Right hindlimb (tissue), 1 donor: ENCODE results near the gene ABR.
"Not testable (repeated sequence)": the region's sequence is repeated elsewhere in the genome, so short reads cannot be mapped to it uniquely, and the experiment has no call there.

ENCODE experiments used
- DNase-seq: peaks from one replicate; pipeline ENCODE4 v3.0.0-alpha.2; 2018

The ABR gene

DNA sequence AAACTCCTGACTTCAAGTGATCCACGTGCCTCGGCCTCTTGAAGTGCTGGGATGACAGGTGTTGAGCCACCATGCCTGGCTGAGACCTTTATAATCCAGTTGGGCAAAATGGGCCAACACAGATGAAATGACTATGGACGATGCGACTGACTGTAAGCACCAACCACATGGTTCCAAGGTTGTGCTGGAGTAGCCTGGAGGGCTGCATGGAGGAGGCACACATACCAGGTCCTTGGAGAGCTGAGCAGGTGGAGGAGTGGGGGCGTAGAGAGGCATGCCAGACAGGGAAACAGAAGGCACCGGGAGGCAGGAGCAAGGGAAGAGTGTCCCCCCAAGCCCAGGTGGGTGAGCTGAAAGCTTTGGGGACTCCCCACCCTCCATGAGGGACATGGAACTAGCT lies 85.2 kb downstream of the ABR start:
- no peak for DNase-seq

DNA sequence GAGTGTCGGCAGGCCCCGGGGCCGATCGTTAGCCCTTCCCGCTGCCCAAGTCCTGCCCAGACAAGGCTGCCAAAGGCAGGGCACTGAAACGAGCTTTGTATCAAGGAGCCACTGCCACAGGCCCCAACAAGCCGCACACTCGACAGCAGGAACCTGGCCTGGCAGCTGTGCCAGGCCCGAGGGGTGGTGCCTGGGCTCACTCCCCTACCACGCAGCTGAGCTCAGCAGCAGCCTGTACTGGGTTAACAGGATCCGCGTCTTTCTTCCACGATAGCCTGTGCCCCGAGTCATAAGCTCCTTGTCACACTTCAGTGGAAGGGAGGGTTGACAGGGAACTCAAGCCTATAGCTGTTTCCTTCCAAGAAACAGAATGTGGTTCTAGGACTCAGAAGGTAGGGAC lies 87.9 kb downstream of the ABR start:
- no peak for DNase-seq

DNA sequence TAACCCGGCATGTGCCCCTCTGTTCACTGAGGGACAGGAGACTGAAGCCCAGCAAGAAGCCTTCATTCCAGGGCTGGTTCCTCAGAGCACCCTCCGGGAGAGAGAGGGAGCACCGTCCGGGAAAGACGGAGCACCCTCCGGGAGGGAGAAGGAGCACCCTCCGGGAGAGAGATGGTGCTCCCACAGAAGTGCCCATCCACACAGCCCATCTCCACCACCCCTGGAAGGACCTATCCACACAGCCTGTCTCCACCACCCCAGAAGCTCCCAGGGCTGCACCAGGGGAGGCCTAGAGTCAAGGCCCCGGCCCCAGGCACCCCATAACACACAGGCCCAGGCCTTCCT lies 88.6 kb downstream of the ABR start:
- DNase-seq, result no peak

DNA sequence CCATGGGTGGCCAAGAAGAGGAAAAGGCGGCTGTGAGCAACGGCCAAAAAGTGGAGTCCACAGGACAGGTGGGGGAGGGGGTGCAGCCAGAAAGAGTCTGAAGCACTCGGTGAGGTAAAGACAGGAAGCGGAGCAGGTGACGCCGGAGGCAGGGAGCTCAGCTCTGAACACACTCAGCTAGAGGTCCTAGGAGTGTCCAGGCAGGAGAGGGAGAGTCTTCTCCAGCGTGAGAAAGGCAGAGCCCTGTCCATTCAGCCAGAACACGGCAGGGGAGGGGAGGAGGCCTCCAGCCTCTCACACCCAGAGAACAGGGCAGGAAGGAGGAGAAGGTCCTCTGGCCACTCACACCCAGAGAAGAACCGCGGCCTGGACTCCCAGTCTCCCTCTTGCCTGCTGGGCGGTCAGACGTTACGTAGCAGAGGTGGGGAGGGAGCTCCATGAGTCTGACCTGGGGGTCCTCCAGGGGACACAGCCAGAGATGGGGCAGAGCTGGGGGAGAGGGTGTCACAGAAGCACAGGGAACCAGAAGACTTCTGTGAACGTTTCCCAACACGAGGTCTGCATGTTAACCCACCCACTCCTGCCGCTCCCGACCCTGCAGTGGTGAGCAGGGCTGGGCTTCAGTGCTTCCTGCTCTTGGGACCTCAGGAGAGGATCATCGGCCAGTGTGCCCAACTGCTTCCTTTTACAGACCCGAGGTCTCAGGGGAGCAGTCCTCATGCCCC lies 89.2 kb downstream of the ABR start:
- no peak for DNase-seq

DNA sequence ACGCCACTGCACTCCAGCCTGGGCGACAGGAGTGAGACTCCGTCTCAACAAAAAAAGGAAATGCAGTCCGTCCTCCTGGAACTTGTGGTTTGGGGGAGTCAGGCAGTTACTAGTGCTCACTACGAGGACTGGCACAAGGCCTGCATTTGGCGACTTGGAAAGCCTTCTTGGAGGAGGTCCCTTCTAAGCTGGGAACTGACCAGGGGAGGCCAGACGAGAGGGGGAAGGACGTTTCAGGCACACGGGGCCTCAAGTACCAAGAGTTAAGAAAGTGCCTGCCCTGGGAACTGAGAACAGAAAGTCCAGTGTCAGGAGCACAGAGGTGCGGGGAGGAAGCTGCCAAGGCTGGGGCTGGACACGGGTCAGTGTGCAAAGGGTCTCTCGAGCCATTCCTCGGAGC lies 89.9 kb downstream of the ABR start:
- peak; percentile 78 for DNase-seq

DNA sequence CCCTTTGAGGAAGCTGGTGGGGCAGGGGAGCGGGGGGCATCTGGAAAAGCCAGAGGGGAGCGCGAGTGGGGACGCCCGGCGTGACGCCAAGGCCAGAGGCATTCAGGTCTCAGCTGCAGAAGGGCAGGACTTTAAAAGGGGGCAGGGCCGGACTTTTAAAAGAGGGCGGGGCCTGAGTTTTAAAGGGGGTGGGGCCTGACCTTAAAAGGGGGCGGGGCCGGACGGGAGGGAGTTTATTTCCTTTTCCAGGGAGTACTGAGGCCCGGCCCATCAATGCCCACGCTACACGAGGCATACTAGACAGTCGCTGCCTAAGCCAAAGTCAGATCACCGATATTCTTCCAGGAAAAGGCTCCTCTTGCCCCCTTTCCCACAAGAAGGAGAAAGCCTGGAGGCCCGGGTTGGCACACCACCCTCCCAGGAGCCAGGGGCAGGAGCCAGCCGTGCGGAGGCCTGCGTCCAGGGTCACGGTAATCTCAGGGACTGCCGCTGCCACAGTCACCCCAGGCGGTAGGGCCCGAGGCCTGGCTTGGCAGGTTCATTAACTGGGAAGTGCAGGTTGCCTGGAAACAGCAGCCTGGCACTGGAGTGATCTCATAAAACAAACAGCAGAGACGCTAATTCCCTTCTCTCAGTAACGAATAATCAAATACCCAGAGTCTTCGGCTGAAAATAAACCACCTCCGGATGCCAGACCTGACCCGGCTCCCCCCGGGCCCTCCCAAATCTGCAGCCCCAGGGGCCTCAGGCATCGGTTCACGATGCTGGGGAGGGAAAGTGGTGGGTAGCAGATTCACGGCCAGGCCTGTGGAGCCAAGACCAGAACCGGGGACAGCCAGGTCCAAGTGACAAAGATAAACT lies 92.2 kb downstream of the ABR start:
- peak; percentile 62 for DNase-seq

DNA sequence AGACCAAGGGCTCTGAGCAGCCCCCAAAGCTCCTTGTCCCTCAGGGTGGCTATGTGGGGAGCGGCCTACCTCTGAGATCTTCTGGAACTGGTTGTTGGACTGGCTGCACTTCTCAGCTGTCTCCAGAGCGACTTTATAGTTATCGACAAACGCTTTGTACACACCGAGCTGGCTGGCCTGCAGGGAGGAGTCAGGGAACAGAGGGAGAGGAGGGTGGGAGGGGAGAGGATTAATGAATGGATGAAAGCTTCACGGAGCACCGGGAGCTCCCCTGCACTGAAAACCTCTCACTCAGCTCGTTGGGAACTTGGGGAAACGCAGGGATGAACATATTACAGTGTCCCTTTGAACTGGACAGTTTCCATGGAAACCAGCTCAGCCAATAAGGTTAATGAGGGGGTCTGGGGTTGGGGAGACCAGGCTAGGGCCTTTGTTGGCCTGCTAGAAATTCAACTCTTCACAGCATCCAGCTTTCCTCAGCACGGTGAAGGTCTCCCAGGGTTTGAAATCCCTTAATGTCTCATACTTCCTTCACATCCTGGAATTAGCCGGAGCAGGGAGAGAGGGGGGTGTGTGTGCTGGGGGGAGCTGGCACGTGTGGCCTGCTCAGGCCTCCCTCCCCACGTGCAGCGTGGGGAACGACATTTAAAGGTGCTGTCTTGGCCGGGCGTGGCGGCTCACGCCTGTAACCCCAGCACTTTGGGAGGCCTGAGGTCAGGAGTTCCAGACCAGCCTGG lies 96.2 kb downstream of the ABR start:
- peak; percentile 23 for DNase-seq

DNA sequence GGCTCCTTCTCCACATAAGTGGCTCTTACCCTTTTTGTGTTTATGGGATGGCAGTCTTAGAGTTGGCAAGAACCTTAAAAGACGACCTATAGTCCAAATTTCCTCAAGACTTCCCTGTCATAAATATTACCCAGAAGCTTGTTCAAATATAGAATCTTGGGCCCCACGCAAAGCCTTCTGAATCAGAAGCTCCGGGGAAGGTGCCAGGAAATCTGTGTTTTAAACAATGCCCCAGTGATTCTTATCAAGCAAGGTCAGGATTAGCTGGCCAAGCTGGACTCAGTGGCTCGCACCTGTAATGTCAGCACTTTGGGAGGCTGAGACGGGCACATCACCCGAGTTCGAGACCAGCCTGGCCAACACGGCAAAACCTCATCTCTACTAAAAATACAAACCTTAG lies 97.2 kb downstream of the ABR start:
- DNase-seq, result no peak

DNA sequence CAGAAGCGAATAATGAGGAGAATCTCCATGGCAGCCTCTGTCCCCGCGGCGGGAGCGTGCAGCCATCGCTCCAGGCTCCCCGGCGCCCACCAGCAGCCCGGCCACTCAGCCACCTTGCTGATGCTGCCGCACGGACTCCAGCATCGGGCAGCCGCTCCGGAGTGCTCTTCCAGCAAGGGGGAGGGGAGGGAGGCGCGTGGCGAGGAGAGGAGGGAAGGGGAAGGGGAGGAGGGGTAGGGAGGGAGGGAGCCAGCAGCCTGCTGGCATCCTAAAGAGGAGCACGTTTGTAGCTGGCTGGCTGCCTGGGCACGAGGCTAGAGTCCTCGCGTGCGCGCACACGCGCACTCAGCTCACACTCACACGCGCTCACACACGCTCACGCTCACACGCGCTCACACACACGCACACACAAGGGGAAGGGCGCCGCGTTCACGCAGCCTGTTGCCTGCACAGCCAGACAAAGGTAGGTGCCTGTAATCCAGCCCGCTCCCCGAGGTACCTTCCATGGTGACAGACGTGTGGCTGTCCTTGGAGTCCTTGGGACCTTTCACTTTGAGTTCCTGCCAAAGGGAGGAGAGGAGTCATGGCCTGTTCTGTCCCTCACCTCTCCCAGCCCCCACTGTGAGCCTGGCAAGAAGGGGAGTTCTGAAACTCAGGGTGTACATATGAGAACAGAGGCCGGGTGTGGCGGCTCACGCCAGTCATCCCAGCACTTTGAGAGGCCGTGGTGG lies 100.8 kb downstream of the ABR start:
- DNase-seq, result peak; percentile 62

DNA sequence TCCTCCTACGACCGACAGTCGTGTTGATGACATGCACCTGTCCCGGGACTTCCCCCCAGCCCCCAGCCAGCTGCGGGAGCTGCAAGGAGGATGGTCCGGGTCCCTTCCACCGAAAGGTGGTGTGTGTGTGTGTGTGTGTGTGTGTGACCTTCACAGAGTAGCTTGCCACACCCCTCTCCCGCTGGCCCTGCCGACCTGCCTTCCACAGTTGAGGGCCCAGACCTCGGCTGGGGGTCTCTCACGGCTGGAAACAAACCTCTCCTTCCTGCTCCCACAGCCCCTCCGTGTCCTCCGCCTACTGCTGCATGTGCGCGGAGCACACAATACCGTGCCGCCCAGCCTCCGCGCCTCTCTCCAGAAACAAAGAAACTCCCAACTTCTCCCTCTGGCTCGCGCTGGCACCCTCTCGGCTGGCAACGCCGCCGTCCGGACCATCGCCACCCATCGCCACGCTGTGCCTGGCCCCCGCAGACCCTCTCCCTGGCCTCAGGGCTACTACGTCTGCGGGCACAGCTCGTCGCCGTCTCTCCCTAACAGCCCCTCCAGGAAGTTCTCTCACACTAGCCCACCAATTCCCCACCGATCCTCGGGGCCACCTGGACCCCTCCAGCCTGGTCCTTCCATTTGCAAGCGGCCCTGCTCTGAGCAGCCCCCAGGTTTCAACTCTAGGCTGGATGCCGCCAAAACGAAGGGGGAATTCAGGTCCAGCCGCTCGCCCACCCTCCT lies 101.6 kb downstream of the ABR start:
- peak; percentile 28 for DNase-seq

DNA sequence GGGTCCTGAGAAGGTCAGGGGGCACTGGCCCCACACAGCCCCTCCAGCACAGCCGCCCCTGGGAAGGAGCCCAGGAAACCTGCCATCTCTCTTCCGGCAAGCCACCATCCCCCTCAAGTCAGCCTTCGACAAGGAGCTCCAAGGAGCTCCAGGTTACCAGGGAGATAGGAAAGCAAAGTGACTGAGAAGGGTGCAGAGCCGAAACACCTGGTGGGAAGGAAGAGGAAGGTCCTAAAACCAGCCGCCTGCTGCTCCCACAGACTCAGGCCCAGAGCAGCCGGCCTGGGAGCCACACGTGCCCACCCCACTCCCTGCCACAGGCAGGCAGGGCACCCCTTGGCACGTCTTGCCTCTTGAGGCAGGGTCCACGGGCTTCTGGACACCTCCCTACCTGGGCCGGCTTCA lies 102.2 kb downstream of the ABR start:
- DNase-seq, result no peak

DNA sequence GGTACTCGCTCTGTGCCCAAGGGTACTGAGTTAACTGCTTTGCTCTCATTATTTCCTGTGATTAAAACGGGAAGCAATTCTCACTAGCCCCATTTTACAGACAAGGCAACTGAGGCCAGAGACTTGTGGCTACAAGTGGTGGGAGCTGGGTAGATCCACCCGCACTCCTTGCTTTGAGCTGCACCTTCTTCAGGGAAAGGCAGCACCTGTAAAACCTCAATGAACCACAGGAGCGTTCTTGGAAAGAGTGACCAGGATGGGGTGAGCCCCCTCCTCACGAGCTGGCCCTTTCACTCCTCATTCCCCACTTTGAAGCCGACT lies 102.8 kb downstream of the ABR start:
- DNase-seq, result no peak

DNA sequence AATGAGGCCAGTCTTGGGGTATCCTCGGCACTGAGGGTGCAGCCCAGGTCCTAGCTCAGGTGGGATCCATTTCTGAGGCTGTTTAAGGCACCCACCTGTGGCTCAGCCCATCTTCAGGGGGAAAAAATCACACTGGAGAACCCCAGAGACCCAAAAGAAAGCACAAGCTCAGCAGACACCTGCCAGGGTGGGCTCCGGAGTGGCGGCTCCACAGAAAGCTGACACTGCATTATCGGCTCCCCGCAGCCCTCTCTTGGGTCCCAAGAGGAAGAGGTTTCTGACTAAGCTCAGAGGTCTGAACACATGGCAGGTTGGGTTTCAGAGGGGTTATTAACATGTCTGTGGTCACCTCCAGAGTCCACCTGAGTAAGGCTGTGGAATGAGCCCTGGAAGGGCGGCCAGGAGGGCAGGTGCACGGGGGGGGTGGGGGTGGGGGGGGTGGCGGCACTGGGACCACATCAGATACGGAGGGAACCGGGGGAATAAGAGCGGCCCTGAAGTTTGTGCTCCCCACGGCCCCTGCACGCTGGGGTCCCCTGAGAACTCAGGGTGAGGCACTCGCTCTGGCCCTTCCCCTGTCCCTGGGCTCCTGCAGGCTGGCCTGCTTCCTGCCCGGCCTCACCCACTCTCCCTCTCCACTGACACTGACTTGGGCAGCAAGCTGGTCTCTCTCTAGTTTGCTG lies 103.3 kb downstream of the ABR start:
- no peak for DNase-seq

DNA sequence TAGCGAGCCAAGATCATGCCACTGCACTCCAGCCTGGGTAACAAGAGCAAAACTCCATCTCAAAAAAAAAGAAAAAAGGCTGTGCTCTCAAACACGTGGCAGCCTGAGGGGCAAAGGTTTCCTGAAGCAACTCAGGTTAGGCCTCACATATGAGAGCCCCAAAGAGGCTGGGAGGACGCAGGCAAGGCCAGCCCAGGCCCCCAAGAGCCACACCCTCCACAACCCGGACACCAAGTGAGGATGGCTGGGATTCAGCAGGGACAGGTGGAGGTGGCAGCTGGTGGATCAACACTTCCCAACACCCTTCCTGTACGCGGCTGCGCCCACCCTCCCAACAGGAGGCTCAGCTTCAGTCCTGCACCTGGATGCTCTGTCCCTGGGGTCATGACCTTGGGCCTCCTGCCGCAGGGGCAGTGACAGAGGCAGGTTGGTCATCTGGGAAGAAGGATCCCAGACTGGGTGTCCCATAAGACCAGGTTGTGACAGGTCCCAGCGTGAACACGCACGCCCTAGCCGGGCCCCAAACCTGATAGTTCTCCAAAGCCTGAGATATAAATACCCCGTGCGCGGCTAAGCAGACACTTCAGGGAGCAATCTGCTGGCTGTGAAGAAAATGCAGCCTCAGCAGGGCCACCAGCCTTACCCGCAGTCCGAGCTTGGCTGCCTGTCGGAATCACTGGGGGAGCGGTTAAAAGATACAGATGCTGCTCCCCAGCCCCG lies 104.7 kb downstream of the ABR start:
- peak; percentile 43 for DNase-seq

DNA sequence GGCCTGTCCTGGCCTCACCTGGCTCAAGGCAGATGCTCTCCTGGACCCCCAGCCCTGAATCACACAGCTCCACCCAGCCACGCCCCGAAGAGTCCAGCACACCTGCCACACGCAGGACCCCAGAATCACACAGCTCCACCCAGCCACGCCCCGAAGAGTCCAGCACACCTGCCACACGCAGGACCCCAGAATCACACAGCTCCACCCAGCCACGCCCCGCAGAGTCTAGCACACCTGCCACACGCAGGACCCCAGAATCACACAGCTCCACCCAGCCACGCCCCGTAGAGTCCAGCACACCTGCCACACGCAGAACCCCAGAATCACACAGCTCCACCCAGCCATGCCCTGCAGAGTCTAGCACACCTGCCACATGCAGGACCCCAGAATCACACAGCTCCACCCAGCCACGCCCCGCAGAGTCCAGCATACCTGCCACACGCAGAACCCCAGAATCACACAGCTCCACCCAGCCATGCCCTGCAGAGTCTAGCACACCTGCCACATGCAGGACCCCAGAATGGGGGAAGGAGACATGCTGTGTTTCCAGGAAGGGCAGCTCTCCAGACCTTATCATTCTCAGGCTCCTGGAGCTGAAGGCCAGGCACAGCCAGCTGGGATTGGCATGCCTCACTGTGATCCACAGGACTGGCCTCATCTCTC lies 105.7 kb downstream of the ABR start:
- DNase-seq, result not testable (repeated sequence)

DNA sequence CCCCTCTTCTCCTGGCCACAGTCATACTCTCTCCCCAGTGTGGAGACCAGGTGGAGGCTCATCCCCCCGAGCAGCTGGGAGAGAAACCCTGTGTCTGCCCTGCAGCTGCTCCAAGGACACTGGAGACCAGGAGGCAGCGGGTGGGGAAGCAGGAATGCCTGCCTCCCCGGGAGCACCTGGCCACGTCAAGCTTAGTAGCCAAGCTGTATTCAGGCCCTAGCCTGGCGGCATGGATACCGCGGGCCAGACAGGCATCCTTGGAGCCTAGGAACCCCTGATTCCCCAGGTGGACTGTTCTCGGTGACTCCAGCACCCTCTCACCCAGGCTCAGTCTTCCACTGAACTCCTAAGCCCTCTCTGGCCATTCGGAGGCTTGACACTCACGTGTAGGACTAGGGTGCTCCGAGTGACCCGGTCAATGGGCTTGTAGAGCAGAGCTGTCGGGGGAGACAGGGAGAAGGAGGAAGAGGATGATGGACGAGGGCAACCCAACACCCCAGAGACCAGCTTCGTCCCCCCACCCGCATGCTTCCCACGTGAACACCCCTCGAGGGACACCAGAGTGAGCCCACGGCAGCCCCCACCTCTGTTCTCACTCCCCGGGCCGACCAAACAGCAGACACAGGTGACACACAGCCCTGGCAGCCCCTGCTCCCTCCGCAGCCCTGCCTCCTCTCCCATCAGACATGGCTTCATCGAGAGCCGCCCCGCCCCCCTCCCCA lies 106.4 kb downstream of the ABR start:
- peak; percentile 58 for DNase-seq

DNA sequence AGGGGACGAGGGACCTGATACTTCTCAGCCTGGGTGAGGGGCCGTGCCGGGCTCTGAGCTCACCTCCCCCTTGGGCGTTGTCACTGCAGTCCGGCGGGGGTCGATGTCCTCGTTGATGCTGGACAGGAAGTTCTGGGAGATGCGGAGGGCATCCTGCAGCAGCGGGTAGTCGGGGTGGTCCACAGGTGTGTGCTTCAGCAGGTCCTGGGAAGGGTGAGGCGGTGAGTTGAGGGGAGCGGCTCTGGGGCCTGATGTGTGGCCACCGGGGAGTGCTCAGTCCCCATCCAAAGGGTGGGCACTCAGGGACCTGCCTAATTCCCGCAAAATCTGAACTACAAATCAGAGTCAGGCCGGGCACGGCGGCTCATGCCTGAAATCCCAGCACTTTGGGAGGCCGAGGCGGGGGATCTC lies 107.2 kb downstream of the ABR start:
- DNase-seq, result no peak

DNA sequence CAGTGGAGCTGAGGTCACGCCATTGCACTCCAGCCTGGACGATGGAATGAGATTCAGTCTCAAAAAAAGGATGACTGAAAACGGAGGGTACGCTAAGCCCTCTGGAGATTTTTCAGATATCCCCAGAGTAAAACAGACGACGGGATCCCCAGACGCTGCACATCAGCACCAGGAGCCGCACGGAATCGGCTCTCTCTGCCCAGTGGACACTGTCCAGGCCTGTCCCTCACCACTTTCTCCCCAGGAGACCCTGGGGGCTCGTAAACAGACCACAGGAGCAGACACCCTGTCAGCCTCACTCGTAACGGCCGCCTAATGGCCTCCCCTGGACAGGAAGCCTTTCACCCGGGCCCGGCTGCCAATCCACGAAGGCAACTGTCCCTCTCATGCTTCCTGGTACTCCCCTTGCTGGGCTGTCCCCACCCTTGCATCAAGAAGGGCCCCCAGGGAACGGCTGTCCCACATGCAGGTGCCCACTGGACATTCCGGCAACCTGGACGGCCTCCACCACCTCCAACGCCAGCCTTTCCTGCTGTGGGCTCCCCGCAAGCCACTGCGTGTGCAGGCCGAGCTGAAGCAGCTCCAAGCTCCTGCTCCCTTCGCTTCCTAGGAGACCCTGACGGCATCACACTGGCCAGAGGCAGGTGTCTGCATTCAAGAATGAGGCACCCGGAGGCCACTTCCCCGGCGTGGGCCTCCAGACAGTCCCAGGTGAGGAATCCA lies 108.5 kb downstream of the ABR start:
- no peak for DNase-seq

DNA sequence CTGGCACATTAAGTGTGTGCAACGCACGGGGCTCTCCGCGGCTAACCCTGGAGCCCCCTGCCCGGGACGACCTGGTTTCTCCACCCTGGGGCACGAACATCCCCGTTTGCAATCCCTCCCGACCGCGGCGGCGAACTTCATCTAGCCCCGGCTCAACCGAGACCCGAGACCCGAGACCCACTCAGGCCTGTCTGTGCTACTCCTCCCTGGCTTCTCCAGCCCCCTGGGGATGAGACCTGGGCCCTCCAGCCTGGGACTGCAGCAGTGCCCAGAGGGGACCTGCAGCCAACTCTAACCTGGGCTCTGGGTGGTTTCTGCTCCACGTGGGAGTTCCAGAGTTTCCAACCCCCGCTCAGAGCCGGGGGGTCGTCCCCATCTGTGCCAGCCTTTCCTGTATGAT lies 109.4 kb downstream of the ABR start:
- DNase-seq, result no peak
